Superior temporal gyrus (tissue), 1 donor: ENCODE data around the gene TMEM178B.
A peak's percentile ranks its signal among the peaks of the same experiment; 100 is the strongest.
"Not testable (repeated sequence)": the region's sequence is repeated elsewhere in the genome, so short reads cannot be mapped to it uniquely, and the experiment has no call there.

Experiments used
- DNase-seq: peaks from one replicate; pipeline ENCODE4 v3.0.0-alpha.2; 2016; ENCODE audit errors: extremely low spot score

The TMEM178B gene

DNA sequence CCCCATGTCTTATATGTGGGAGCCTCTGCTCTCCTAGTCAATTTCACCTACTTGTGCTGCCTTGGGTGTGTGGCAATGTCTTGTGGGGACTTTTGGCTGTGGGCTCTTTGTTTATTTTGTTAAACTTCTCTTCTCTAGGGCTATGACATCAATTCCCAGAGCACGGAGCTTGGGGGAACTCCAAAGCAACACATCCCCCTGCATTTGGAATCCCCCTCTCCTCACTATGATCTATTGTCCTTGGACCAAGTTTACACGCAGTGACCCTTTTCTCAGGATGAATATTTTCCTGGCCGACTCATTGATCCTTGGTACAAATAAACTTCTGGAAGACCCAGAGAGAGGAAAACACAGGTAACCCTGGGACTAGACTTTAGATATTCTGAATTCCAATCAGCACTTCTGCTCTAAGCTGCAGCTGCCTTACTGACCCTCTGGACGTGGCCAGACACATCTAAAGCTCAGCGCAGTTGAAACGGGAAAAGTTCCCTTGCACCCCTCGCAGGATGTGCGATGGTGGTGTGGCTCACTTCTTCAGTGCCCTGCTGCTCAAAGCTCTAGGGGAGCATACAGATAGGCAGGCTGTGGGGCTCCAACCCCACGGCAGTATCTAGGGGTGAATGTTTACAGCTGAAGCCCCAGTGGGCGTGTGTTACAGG is 110.8 kb downstream of the TMEM178B start:
- no peak for DNase-seq

GRCh38 chr7:141185369-141185967 is 111.6 kb downstream of the TMEM178B start:
- no peak for DNase-seq

GRCh38 chr7:141189231-141189630 is 115.4 kb downstream of the TMEM178B start:
- DNase-seq: no peak

GRCh38 chr7:141190495-141190894 is 116.6 kb downstream of the TMEM178B start:
- no peak for DNase-seq

DNA sequence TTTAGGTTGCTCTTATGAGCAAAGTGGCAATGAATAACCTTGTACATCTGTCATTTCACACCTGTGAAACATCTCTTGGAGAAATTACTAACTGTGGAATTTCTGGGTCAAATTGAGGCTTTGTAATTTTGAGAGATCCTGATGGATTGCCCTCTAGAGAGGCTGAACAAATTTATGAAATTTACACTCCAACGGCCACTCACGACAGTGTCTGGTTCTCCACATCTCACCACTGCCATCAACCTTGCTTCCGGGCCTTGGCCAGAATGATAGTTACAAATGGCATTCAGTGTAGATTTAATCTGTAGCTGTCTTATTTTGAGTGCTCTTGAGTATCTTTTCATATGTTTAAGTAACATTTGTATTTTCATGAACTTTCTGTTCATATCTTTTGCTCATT is 117.4 kb downstream of the TMEM178B start:
- DNase-seq: no peak

DNA sequence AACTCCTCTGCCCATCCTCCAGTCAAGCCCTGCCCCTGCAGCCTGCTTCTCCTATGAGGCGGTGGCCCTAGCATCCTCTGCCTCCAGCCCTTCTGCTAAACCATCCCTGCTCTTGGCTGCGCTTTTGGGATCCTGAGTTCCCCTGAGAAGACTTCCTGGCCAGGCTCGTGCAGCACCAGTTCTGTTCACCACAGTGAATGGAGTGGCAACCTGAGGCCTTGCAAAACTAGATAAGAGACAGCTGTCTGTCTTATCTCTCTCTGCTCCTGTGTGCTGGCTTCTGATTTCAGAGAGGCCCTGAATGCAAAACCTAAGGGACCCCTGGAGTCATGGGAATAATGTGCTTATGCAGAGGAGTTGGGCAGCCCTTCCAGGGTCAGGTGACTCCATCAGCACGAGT is 119.2 kb downstream of the TMEM178B start:
- no peak for DNase-seq

DNA sequence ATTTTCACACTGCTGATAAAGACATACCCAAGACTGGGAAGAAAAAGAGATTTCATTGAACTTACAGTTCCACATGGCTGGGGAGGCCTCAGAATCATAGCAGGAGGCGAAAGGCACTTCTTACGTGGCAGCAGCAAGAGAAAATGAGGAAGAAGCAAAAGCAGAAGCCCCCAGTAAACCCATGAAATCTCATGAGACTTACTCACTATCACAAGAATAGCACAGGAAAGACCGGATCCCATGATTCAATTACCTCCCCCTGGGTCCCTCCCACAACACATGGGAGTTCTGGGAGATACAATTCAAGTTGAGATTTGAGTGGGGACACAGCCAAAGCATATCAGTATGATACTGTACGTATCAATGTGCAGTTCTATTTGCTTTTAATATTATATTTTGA is 121.9 kb downstream of the TMEM178B start:
- DNase-seq: not testable (repeated sequence)

- no peak for DNase-seq
Measured at GRCh38 chr7:141198194-141198958, 124.5 kb downstream of the TMEM178B start.

DNA sequence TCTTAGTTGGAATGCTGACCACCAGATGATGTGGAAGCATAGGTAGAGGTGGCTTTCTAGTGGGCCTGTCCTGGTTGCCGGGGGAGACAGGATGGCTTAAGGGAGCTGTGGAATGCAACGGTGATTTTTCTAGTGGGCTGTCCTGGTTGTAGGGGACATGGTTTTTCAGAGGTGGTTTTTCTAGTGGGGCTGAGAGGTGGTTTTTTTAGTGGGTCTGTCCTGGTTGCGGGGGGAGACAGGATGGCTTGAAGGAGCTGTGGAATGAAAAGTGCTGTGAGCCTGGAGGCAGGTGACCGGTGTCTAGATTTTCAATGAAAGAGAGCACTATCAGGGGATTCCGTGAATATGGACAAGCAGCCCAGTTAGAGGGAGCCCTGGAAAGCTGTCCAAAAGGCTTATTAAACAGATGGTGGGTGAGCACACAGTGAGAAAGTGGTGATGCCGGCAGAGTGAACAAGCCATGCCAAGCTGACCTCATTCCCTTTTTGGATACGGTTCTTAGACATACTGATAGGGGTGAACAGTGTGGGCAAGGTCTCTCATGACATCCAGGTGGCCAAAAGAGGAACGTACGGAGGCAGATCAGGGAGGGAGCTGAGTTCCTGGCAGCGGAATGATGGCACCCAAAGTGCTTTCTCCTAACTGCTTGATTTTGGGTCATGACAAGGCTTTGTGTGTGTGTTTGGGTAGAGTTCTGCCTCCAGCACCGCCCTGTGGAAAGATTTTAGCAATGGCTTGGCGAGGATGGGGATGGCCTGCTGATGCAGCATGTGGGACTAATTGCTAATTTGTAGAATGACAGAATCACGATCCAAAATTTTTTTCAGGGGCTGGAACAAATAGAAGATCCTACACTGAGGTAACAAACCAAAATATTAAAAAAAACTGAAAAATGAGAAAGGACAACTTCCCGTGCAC is 126.6 kb downstream of the TMEM178B start:
- no peak for DNase-seq

DNA sequence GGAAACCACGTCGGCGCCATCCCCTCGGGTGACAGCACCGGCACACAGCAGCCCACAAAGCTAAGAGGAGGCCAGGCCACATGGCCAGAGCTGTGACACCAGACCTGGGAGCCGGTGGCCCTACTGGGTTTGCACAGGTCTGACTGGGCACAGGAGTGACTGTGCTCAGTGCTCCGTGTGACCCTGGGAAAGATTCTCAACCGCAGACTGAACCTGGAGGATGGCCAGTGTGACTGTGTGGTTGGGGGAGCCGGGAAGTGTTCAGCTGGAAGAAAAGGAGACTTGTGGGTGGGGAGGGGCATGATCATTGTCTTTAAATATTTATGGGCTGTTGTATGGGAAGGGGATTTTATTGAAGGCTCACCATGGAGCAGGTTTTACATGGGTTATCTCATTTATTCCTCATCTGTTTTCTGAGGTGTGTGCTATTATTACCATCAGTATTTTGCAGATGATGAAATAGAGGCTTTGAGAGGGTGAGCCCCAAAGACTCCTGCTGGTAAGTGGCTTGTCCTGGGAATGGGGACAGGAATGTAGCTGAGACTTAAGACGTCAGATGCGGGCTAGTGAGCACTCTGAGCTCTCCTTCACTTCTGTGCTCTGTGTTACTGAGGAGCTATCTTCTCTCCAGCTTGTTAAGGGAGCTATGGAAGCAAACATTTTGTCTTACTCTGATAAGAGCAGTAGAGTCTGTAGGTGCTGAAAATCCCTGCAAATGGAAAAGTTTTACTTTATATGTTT is 127.5 kb downstream of the TMEM178B start:
- DNase-seq: peak; percentile 34

GRCh38 chr7:141202535-141202934 is 128.7 kb downstream of the TMEM178B start:
- peak; percentile 43 for DNase-seq

DNA sequence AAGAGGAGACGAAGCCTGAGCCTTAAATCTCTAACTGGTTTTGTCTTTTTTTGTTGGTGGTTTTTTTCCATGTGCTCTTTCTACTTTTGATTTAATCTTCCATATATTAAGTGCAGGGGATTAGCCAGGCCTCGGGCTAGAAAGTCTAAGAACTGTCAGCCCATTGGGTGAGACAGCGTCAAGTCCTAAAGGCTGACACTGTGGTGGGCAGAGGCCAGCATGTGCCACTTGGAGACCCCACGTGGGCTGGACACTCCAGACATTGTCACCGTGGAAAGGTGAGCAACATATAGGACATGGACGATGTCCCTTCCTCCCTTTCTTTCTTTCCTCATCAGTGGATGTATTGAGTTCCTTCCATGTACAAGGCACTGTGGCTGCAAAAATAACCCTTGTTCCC is 129.3 kb downstream of the TMEM178B start:
- no peak for DNase-seq

- no peak for DNase-seq
Measured at GRCh38 chr7:141203586-141203985, 129.7 kb downstream of the TMEM178B start.

DNA sequence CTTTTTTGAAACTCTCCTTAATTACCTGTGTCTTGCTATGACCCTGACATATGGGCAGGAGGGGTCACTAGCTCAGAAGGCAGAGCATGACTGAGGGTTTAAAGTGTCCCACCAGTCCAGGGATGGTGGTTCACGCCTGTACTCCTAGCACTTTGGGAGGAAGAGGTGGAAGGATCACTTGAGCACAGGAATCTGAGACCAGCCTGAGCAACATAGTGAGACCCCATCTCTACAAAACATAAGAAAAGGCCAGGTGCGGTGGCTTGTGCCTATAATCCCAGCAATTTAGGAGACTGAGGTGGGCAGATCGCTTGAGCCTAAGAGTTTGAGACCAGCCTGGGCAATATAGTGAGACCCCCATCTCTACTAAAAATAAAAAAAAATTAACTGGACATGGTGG is 133.8 kb downstream of the TMEM178B start:
- DNase-seq: no peak

DNA sequence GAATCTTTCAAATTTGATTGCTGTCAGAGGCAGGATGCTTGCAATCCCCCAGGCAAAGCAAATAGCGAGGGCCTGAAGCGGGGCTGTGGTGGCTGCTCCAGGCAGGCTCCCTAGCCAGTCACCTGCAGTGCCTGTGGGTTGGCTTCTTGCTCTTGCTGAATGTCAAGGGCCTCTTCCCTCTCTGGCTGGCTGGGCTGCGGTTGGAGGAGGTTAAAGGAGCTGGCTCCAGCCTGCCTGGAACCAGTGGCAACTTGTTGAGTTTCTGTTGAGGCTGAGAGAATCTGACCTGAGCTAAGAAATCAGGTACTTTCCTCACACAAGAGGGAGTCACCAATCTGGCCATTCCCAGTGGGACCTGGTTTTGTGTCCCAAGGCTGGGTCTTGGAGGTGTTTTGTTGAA is 134.7 kb downstream of the TMEM178B start:
- DNase-seq: no peak

DNA sequence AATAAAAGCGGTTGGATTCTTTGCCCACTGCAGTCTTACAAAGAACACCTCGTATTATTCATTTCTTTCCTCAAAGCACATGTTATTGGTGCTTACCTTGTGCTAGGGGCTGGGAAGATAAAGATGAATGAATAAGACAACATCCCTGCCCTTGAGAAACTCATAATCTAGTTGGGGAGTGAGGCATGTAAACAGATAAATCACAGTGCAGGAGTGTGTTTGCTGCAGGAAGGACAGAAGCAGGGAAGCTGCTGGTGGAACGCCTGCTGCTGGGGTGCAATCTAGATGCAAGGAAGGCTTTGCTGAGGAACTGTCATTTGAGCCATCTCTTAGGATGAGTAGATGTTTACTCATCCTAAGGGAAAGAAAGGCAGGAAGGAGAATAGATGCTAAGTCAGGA is 135.6 kb downstream of the TMEM178B start:
- no peak for DNase-seq

DNA sequence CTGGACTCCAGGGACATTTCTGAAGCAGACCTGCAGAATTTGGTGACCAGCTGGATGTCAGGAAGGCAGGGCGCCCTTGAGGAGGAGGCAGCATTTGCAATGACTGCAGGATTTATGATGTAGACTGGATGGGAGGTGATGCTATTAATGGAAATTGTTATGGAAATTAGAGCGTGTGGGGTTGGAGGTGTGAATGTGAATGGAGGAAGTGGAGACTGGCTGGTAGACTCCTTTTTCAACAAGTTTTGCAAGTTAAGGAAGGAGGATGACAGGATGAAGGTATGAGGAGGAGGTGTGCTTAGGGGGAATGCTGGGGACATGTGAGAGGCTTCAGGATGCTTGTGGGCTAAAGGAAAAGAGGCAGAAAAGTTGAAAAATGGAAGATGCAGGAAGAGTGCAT is 137.0 kb downstream of the TMEM178B start:
- no peak for DNase-seq

- DNase-seq: no peak
Measured at GRCh38 chr7:141213226-141213625, 139.4 kb downstream of the TMEM178B start.

DNA sequence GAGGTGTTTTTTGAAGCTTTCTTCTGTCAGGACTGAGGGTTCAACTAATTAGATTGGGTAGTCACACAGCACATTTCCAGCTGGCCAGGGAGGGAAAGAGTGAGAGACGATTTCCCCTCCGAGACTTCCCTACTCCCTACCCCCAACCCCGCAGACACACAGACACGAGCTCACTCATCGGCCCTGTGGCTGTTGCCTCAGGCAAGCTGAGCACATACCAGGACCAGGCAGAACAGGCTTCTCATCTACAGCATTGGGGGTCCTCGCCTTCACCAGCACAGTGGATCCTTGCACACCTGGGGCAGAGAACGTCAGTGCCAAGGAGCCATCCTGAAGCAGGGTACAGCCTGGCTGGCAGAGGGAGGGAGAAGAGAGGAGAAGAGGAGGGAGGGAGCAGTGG is 144.1 kb downstream of the TMEM178B start:
- no peak for DNase-seq

- DNase-seq: no peak
Measured at GRCh38 chr7:141218941-141219340, 145.1 kb downstream of the TMEM178B start.

GRCh38 chr7:141220263-141220880 is 146.5 kb downstream of the TMEM178B start:
- DNase-seq: no peak
